GM10847 (cell line): Measurements from ENCODE around the gene DTNBP1.

Source experiments
- POLR2A ChIP-seq: IDR thresholded peaks from 2 replicates; pipeline ENCODE4 v1.6.1; 2011; ENCODE audit not compliant: insufficient read length; ENCODE audit errors: extremely low read depth

DTNBP1 gene

DNA sequence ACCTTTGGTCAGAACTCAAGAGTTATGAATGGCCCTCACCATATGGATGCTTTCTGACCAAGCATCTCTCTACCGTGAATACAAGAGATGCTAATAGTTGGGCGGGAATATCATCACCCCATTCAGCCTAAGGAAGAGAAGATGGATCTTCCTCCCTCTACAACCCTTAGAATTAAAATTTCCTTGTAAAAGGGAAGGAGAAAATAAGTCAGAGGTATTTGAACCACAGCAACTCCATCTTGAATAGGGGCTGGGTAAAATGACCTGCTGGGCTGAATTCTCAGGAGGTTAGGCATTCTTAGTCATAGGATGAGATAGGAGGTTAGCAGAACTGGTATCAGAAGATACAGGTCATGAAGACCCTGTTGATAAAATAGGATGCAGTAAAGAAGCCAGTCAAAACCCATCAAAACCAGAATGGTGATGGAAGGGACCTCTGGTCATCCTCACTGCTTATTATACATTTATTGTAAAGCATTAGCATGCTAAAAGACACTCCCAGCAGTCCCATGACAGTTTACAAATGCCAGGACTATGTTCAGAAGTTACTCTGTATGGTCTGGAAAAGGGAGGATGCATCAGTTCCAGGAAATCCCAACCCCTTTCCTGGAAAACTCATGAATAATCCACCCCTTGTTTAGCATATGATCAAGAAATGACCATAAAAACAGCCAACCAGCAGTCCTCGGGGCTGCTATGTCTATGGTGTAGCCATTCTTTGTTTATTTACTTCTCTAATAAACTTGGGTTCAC lies 101.2 kb downstream of the DTNBP1 start:
- no peak for TF ChIP-seq POLR2A

- no peak for TF ChIP-seq POLR2A
These were observed 102.1 kb downstream of the DTNBP1 start for GRCh38 chr6:15560713-15561112.

- no peak for TF ChIP-seq POLR2A
These were observed 105.7 kb downstream of the DTNBP1 start for GRCh38 chr6:15557174-15557573.

- no peak for TF ChIP-seq POLR2A
These were observed 106.1 kb downstream of the DTNBP1 start for GRCh38 chr6:15556711-15557110.

DNA sequence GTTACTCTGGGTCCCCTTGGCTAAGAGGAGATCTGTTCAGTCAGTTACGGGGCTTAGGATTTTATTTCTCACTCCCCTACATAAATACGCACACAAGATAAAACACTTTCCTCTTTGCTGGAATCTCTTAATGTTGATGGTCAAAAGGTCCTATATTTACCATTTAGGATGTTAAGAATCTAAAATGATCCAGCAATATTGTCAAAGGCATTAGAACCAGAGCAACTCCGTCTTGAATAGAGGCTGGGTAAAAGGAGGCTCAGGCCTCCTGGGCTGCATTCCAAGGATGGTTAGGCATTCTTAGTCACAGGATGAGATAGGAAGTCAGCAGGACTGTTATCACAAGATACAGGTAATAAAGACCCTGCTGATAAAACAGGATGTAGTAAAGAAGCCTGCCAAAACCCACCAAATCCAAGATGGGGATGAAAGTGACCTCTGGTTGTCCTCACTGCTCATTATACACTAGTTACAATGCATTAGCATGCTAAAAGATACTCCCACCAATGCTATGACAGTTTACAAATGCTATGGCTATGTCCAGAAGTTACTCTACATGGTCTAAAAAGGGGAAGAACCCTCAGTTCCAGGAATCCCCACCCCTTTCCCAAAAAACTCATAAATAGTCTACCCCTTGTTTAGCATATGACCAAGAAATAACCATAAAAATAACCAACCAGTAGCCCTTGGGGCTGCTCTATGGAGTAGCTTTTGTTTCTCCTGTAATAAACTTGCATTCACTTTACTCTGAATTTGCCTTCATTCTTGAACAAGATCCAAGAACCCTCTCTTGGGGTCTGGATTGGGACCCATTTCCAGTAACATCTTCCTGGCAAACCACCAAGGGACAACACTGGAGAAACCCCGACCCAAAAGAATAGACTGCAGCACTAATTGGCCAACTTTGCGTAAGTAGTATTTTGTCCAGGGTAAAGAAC lies 107.5 kb downstream of the DTNBP1 start:
- TF ChIP-seq POLR2A, result no peak

DNA sequence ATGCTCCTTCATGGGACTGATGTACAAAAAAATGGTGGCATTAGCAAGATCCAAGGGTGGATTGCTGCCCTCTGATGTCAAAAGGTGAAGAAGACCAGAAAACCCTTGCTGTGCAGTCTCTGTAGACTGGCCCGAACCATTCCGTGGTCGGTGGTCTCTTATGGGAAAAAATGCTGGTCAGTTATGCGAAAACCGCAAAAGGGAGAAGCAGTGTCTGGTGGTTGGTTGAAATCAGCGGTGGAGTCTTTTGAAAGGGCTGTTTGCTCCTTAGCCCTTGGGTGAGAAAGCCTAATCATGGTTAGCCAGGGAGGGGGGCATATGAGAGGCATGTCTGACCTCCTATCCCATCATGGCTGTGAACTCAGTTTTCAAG lies 108.1 kb downstream of the DTNBP1 start:
- TF ChIP-seq POLR2A, result no peak

DNA sequence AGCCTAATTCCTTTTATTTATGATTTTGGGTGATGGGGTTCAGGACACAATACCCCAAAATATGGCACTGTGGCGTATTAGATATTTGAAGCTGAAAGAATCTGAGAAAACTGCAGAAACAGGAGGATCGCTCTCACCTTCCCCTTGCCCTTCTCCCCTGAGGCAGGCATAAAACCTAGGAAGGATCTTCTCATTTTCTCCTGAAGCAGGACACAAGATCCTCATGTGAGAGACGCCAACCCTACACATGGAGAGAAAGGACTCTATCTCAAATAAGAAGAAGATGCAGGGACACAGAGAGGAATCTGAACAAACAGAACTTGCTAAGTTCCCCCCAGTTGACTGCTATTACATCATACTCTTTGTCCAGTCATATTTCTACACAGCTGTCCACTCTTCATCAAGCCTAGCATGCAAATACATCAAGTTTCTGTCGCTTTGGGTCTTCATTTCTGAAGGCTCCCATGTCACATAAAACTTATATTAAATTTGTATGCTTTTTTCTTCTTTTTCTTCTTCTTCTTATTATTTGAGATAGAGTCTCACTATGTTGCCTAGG lies 109.0 kb downstream of the DTNBP1 start:
- no peak for TF ChIP-seq POLR2A

- no peak for TF ChIP-seq POLR2A
These were observed 109.8 kb downstream of the DTNBP1 start for GRCh38 chr6:15553031-15553430.

DNA sequence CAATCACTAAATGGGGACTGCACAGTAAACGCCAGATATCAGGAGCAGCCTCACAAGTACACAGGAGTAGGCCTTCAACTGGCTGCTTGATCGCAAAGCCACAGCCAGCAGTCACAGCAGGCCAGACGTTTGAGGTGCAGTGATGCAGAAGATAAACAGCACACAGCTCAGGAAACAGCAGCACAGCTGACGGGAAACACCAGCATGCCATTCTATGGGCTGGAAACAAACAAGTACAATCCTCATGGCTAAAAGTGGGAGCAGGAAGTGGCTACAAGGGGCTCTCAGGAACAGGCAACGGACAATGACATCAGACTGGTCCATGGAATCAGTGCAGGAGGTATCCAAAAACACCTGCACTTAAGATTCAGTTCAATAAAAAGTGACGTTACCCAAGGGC lies 111.0 kb downstream of the DTNBP1 start:
- TF ChIP-seq POLR2A, result no peak

DNA sequence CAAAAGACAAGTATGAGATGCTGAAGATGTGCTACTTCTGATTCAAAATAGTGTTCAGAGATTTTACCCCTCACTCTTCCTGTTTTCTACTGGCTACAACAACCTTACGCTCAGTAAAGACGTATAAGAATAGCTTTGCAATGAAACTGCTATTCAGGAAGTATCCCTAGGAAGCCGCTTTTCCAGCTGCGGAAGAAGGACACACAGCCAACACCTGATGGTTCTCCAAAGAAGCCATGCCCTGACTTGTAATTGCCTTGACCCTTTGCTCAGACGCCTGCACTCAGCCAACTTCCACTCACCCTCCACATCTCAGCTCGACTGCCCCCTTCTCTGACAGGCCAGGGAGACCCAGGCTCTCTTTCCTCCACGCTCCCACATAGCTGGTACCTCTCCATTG lies 111.6 kb downstream of the DTNBP1 start:
- no peak for TF ChIP-seq POLR2A

GRCh38 chr6:15550546-15551123 lies 112.2 kb downstream of the DTNBP1 start:
- TF ChIP-seq POLR2A, result no peak

DNA sequence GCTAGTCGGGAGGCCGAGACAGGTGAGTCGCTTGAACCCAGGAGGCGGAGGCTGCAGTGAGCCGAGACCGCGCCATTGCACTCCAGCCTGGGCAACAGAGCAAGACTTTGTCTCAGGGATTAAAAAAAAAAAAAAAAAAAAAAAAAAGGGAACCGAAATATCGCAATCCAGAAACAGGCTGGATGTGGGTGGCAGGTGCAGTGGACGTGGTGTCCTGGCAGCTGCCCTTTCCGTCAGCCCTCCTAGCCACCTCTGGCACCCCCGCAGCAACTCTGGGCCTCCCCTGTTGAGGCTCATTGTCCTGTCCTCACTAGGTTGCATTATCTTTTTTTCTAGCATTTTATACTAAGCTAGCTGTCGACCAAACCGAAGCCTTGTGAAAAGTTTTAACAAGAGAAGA lies 113.5 kb downstream of the DTNBP1 start:
- no peak for TF ChIP-seq POLR2A

DNA sequence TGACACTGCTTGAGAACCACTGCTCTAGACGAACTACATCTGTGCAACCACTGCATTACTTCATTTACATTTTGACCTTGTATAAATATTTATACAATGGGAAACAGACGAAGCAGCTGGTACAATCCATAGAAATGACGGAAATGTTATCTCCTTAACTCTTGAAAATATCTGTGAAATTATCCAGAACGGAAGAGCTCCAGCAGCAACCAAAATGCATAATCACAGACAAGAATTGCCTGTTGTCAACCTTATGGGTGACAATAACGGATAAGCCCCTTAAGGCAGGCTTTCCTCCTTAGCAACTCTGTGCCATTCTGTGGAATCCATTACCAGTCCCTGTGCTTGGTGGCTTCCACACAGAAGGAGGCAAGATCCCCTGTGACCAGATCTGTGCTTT lies 115.4 kb downstream of the DTNBP1 start:
- no peak for TF ChIP-seq POLR2A

DNA sequence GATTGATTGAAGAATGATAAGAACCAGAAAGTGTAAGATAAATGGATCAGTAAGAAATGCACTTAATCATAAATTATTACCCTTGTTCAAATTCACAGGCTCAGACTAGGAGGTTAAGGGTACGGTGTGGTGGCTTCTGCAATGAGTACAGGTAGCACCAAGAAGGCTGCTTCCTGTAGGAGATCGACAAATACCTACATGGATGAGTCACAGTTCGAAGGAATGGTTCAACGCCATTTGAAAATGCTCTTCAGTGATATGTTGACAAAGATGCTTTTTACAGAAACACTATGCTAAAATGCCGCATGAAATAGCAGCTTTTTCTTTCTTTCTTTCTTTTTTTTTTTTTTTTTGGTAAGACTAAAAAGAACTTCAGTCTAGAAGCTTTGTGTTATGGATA lies 116.2 kb downstream of the DTNBP1 start:
- TF ChIP-seq POLR2A, result no peak

GRCh38 chr6:15544321-15544900 lies 118.4 kb downstream of the DTNBP1 start:
- no peak for TF ChIP-seq POLR2A
